ENCODE measurements around the gene PPM1H.

PPM1H gene

GRCh38 chr12:62767496-62767895 is 167.5 kb downstream of the PPM1H start:
- Histone ChIP-seq H3K4me3 (ENCODE audit: low read depth, low read length) (no peak overlapping the region), H3K36me3 (replicated peaks) (no peaks in the 10 kb centered on the region), H3K27me3 (replicated peaks) (no peaks in the 10 kb centered on the region), H3K27ac (no peak overlapping the region)
- peak; percentile 28 for DNase-seq
- TF ChIP-seq, protein P1, sequence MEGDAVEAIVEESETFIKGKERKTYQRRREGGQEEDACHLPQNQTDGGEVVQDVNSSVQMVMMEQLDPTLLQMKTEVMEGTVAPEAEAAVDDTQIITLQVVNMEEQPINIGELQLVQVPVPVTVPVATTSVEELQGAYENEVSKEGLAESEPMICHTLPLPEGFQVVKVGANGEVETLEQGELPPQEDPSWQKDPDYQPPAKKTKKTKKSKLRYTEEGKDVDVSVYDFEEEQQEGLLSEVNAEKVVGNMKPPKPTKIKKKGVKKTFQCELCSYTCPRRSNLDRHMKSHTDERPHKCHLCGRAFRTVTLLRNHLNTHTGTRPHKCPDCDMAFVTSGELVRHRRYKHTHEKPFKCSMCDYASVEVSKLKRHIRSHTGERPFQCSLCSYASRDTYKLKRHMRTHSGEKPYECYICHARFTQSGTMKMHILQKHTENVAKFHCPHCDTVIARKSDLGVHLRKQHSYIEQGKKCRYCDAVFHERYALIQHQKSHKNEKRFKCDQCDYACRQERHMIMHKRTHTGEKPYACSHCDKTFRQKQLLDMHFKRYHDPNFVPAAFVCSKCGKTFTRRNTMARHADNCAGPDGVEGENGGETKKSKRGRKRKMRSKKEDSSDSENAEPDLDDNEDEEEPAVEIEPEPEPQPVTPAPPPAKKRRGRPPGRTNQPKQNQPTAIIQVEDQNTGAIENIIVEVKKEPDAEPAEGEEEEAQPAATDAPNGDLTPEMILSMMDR (IDR thresholded peaks at IDR 0.05; ENCODE audit: low read depth, low read length, missing control alignments) = no peak
- in situ Hi-C loops (cut with HindIII; ENCODE audit: low pct_ligation_motif_present, low sequenced_read_pairs) = no loop called here

DNA sequence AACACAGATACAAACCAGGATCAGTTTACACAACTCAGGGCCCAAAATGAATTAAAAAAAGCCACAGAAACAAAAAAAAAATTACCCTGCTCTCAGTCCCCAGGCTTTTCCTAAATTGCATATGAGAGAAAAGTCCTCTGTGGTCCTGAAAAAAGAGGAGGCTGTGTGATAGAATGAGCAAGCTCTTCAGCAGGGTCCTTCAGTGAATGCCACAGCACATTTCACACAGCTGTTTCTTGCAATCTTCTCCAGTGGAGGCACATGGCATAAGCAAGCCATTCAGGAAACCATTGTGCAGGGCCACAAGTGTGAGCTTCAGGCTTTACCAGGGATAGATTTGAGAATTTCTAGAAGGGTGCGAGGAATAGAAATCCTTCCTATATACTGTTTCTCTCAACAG is 168.5 kb downstream of the PPM1H start:
- no peak for DNase-seq
- no peaks in the 10 kb centered on the region for H3K27me3 ChIP-seq (replicated peaks)
- H3K4me3 ChIP-seq (ENCODE audit: low read depth, low read length) = no peak overlapping the region
- in situ Hi-C loops (cut with HindIII; ENCODE audit: low pct_ligation_motif_present, low sequenced_read_pairs) = no loop called here
- TF ChIP-seq, protein P1 (IDR thresholded peaks at IDR 0.05; ENCODE audit: low read depth, low read length, missing control alignments) = no peak
- no peak overlapping the region for H3K27ac ChIP-seq
- no peaks in the 10 kb centered on the region for H3K36me3 ChIP-seq (replicated peaks)

- DNase-seq = no peak
- in situ Hi-C loops (cut with HindIII; ENCODE audit: low pct_ligation_motif_present, low sequenced_read_pairs) = no loop called here
- Histone ChIP-seq H3K36me3 (replicated peaks) (no peaks in the 10 kb centered on the region), H3K27ac (no peak overlapping the region), H3K4me3 (ENCODE audit: low read depth, low read length) (no peak overlapping the region), H3K27me3 (replicated peaks) (no peaks in the 10 kb centered on the region)
- TF ChIP-seq, protein P1 (IDR thresholded peaks at IDR 0.05; ENCODE audit: low read depth, low read length, missing control alignments) = no peak
Measured at GRCh38 chr12:62763861-62764645, 170.9 kb downstream of the PPM1H start.

DNA sequence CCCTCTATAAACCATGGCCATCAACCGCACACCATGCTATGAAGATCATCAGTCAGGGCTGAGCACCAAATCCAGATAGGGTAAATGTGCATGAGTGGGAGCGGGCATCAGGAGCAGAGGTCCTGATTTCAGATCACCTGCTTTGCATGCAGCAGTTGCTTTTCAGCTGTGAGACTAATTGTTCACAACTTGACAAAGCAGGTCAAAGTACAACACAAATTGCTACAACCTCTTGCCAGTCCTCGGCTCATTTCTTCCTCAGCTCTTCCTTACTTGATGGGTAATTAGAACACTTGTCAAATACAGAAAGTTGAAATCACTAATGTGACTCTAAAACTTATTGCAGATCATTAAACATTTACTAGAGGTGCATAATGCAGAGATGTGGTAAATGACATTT is 171.6 kb downstream of the PPM1H start:
- Histone ChIP-seq H3K36me3 (replicated peaks) (no peaks in the 10 kb centered on the region), H3K27me3 (replicated peaks) (no peaks in the 10 kb centered on the region), H3K27ac (no peak overlapping the region), H3K4me3 (ENCODE audit: low read depth, low read length) (no peak overlapping the region)
- no peak for DNase-seq
- TF ChIP-seq, protein P1 (IDR thresholded peaks at IDR 0.05; ENCODE audit: low read depth, low read length, missing control alignments) = no peak
- in situ Hi-C loops (cut with HindIII; ENCODE audit: low pct_ligation_motif_present, low sequenced_read_pairs) = no loop called here

DNA sequence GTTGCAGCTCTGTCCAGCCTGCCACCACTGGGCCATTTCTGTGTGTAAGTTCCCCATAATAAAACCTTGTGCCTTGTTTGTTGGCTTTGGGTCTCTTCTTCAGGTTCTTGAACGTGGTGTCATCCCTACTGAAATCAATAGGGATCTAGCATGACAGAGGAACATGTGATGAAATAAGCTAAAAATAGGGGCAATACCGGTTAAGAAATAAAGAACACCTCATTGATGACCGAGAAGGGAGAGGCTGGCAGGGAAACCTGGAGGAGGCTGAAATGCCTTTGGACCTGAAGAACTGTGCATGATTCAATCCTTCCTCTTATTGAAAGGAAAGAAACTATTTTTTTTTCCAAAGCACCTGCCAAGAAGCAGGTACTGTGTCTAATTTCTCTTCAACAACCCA is 172.3 kb downstream of the PPM1H start:
- H3K27ac ChIP-seq = no peak overlapping the region

More for the DNA sequence above, 172.3 kb downstream of the PPM1H start:
- TF ChIP-seq, protein P1 (IDR thresholded peaks at IDR 0.05; ENCODE audit: low read depth, low read length, missing control alignments) = no peak
- H3K36me3 ChIP-seq (replicated peaks) = no peaks in the 10 kb centered on the region
- DNase-seq = no peak
- H3K4me3 ChIP-seq (ENCODE audit: low read depth, low read length) = no peak overlapping the region
- in situ Hi-C loops (cut with HindIII; ENCODE audit: low pct_ligation_motif_present, low sequenced_read_pairs) = no loop called here
- H3K27me3 ChIP-seq (replicated peaks) = no peaks in the 10 kb centered on the region

Data from brain microvascular endothelial cell (primary cell).